Stimulated activated naive CD4-positive, alpha-beta T cell (primary cell): ENCODE results near the gene ENTPD6.
"Not testable (repeated sequence)": the region's sequence is repeated elsewhere in the genome, so short reads cannot be mapped to it uniquely, and the experiment has no call there.

ENCODE experiments used
- DNase-seq, 6 experiments: peaks; one replicate each; lab custom pipeline; 2025; lab: John Stamatoyannopoulos, UW

Gene ENTPD6

DNA sequence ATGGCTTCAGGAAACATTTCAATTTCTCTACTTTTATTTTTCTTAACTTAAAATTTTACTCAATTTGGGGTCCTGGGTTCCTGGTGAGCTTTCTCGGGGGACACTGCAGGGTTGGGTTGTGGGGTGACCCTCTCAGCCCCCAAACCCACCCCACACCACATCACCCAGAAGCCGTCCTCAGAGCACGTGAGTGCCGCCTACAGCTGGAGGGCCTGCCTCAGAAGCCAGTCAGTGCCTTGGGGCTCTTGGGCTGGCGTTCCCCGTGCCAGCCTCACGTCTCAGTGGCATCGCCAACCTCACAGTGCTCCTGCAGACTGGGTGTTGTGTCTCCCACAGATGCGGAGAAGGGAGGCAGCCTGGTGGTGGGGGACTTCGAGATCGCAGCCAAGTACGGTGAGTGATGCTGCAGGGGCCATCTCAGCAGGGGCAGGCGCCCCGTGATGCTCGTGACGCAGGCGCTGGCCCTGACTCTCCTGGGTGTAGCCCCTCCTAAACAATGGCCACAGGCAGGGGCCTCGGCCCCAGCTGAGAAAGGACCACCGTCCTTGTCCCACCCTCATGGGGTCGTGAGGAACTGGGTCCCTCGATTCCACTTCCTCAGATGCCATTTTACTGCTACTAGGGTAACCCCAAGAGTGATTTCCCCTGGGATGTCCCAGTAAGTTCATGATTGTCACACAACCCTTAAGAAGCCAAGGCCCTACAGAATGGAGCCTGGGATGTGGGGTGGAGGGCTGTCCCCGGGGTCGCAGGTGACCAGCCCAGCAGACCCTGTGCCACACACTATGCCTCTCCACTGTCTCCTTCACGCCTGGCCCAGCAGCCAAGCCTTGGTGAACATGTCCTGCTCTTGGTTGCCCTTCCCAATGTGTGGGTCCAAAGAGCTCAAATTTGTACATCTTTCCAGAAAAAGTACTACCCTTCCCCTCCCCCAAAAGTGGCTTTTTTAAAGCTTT lies 28.5 kb downstream of the ENTPD6 start:
- no peak for DNase-seq

DNA sequence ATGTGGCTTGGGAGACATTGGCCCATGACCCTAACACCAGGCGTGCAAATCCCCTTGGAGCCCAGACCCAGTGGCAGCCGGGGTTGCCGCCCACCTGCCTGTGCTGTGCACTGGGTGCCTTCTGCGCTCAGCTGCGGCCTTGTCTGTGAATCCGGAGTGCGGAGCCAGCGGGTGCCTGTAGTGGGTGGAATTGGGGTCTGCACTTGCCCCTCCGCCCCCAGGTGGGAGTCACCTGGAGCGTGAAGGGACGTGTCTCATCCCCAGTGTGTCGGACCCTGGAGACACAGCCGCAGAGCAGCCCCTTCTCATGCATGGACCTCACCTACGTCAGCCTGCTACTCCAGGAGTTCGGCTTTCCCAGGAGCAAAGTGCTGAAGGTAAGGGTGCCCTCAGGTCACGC lies 29.4 kb downstream of the ENTPD6 start:
- no peak for DNase-seq

DNA sequence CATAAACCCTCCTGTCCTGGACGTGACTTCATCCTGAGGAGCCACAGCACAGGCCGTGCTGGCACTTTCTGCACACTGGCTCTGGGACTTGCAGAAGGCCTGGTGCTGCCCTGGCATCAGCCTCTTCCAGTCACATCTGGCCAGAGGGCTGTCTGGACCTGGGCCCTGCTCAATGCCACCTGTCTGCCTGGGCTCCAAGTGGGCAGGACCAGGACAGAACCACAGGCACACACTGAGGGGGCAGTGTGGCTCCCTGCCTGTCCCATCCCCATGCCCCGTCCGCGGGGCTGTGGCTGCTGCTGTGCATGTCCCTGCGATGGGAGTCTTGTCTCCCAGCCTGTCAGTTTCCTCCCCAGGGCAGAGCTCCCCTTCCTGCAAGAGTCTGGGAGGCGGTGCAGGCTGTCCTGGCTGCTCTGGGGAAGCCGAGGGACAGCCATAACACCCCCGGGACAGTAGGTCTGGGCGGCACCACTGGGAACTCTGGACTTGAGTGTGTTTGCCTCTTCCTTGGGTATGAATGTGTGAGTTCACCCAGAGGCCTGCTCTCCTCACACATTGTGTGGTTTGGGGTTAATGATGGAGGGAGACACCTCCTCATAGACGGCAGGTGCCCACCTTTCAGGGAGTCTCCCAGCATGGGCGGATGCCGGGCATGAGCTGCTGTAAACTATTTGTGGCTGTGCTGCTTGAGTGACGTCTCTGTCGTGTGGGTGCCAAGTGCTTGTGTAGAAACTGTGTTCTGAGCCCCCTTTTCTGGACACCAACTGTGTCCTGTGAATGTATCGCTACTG lies 30.3 kb downstream of the ENTPD6 start:
- no peak for DNase-seq

DNA sequence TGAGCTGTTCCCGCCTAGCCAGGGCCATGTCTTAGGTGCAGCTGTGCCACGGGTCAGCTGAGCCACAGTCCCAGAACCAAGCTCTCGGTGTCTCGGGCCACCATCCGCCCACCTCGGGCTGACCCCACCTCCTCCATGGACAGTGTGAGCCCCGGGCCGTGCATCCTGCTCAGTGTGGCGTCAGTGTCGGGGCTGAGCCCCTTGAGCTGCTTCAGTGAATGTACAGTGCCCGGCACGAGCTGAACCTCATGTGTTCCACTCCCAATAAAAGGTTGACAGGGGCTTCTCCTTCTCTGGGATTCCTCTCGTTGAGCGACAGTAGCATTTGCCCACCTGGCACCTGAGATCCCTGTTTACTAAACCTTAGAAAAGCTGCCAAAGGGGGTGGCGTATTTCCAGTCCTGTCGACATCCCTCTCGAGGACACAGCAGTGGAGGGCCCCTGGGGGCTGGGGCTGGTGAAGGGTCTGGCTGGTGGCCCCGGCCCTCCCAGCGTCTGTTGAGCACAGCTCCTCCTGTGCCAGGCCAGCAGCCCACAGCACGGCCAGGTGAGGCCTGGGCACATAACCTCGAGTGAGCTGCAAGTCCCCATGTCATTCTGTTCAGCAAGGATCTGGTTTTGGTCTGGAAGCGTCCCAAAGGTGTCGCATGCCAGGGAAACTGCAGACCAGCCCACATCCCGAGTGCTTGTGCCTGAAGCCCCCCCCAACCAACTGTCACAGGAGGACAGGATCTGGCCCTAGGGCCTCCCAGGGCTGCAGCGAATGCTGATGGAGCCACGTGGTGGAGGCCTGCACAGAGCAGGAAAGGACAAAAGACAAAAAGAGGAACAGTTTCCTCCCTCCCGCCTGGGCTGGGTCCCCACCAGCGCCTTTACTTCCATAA lies 31.2 kb downstream of the ENTPD6 start:
- no peak for DNase-seq

DNA sequence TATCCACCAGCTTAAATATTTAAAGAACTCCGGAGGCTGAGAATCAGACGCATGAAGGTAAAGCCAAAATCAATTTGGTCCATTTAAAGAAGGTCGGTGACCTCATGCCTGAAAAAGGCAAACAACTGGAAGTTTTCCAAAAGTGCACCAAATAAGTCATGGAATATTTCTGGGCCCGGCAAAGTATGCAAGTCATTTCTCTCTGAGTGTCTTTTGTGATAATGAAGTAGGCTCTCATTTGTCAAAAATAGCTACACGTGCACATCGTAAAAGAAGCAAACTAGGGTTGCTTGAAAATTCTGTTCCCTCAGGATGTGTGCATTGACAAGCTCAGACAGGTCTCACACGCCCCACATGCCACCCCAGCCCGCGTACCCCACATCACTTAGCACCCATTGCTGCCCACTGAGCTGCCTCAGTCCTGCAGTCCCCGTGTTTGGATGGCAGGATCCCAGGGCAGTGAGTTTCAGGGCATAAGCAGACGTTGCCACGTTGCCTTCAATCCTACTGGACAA lies 31.9 kb downstream of the ENTPD6 start:
- DNase-seq, result no peak

DNA sequence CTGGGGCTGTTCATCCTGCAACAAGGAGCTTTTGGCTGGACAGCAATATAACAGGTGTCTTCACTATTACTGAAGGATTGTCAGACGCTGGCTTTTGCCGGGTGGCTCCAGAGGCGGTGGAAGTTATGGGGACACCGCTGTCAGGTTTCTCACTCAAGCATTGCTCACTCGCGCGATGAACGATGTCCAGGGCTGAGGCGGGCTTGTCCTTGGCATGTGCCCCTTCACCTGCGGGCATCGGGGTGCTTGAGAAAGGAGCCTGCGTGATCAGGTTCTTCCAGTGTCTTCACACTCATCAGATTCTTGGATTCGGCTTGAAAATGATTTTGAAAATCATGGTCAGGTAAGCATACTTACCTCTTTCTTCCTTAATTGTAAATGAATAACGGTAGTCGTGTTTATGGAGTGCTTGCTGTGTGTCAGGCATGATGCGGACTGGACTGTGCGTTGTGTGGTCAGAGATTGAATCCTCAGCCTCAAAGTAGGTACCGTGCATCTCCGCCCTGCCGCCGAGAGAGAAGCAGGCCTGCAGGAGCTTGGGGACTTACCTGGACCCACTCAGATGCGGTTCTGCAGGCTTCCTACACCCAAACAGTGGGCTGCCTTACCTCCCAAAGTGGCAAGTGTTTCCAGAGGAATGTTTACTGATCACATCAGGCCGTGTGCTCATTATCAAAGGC lies 34.1 kb downstream of the ENTPD6 start:
- DNase-seq, result no peak

DNA sequence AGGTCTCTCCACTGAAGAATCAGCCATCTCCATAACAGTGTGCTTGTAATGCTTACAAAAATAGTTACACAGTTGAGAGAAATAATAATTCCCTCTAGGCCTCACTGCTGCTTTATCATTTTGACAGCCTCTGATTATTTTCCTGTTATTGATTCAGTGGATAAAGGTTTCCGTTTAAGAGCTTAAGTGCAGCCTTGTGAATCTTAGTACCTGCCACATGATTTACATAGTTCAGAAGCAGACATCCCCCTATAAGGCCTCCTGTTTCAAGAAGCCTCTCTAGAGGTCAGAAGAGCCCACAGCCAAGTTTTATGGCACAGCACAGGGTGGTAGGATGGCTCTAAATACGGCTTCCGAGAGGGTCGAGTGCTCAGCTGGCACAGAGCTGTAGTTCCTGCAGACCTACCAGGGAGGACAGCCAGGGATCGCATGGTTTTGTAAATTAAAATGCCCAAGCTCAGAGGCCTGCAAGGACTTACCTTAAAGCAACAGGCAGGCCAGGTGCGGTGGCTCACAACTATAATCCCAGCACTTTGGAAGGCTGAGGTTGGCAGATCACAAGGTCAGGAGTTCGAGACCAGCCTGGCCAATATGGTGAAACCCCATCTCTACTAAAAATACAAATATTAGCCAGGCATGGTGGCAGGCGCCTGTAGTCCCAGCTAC lies 34.8 kb downstream of the ENTPD6 start:
- DNase-seq, result no peak

DNA sequence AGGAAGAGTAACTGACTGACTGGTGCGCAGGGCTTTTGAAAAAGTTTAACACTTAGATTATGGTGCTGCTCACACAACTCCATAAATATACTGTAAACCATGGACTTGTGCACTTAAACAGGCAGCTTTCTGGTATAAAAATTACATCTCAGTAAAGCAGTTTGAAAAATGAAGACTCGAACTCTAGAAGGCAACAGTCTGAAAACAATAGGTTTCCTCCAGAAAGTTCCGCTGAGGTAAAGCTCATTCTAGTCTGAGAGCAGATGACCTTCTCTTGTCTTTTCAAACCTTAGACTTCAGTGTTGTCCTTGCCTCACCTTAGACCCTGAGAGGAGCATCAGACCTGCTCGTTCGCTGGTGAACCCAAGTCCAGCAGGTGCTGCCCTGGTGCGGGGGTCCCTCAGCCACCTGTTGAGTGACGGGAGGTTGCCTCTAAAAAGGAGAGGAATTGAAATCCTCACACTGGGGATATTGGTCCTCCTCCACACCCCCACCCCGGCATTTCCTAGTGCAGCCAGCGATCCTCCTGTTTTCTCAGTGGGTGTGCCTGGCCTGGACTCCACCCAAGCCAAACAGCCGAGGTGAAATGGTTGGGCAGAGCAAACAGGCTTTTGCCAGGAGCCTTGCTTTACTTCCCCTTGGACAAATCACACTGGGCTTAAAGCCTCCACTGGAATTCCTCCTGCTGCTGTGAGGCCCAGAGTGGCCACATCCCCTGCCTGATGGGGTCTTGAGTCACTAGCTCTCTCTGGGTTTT lies 37.7 kb downstream of the ENTPD6 start:
- no peak for DNase-seq

DNA sequence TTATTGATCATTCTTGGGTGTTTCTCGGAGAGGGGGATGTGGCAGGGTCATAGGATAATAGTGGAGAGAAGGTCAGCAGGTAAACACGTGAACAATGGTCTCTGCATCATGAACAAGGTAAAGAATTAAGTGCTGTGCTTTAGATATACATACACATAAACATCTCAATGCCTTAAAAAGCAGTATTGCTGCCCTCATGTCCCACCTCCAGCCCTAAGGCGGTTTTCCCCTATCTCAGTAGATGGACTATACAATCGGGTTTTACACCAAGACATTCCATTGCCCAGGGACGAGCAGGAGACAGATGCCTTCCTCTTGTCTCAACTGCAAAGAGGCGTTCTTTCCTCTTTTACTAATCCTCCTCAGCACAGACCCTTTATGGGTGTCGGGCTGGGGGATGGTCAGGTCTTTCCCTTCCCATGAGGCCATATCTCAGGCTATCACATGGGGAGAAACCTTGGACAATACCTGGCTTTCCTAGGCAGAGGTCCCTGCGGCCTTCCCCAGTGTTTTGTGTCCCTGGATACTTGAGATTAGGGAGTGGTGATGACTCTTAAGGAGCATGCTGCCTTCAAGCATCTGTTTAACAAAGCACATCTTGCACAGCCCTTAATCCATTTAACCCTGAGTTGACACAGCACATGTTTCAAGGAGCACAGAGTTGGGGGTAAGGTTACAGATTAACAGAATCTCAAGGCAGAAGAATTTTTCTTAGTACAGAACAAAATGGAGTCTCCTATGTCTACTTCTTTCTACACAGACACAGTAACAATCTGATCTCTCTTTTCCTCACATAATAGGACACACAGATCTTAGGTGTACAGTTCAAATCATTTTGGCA lies 38.7 kb downstream of the ENTPD6 start:
- DNase-seq, result not testable (repeated sequence)

DNA sequence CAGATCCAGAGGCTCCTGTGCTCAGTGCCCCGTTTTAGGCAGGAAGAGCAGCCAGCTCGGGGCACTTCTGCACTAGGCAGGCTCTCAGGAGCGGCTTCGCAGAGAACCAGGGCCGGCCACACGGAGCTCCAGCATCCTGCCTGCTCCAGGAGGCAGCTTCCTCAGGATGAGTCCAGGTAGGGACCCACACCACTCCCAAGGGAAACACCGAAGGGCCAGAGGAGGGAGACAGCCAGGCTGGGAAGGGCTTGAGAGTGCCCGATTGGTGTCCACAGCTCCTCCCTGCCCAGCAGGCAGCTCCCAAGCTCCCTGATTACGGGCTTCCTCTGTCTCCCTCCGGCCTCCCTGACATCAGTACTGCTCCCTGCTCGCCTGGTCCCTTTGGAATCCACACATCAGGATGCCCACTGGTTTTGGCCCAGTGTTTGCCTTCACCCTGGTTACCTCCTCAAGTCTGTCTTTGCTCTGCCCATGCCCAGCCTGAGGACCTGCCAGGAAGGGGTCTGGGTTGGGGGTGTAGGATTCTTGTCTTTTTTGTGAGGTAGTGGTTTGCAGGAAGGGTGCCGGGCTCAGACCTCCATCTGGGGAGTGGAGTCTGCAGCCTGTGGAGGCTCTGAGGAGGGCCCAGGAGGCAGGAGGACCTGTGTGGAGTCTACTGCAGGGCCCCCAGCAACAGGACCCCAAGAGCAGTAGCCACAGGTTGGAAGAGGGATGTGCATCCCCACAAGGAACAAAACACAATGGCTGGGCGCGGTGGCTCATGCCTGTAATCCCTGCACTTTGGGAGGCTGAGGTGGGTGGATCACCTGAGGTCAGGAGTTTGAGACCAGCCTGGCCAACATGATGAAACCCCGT lies 41.2 kb downstream of the ENTPD6 start:
- DNase-seq, result no peak

DNA sequence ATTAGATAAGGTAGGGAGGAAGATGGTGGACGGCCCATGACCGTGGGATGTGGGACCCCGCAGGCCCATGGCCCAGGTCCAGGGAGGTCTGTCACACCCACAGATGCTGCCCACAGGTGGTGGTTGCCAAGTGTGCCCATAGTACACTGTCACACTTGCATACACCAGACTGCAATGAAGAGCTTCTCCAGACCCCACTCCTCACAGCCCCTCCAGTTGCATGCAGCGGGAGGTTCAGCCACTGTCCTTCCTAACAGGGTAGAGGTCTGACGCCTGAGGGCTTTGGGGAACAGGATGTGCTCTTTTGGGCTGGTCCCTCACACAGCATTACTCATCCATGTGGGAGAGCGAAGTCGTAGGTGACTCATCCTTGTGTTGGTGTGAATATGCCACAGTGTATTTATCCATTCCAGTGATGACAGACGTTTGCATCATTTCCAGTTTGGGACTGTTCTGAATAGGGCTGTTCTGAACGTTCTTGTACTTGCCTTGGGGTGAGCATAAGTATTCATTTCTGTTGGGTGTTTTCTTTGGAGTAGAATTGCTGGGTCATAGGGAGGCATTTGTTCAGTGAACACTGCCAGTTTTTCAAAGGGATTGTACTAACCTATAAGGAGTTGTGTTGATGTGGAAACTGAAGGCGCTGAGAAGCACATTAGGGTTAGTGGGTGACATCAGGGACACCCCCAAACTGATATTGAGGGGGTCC lies 42.3 kb downstream of the ENTPD6 start:
- DNase-seq, result no peak

DNA sequence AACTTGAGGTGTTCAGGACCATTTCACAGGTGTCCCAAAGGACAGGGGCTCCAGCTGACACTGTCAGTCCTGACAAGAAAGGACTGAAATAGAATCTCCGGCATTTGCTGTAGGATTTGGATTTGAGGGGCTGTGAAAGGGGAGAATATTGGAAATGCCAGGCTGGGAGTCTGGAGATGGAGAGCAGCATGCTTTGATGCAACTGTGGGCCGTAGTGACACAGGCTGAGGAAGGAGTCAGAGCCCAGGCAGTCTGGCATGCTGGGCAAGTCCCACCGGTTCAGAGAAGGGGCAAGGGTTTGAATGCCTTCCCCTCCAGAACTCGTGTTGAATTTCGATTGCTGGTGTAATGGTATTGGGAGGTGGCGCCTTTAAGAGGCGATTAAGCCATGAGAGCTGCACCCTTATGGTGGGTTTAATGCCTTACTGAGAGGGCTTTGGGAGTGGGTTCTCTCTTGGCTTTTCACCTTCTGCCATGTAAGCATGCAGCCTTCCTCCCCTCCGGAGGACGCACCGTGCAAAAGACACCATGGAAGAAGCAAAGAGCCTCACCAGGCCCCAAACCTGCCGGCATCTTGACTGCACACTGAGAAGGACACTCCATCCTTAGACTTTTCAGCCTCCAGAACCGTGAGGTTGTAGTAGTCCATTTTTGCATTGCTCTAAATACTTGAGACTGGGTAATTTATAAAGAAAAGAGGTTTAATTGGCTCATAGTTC lies 43.0 kb downstream of the ENTPD6 start:
- no peak for DNase-seq

DNA sequence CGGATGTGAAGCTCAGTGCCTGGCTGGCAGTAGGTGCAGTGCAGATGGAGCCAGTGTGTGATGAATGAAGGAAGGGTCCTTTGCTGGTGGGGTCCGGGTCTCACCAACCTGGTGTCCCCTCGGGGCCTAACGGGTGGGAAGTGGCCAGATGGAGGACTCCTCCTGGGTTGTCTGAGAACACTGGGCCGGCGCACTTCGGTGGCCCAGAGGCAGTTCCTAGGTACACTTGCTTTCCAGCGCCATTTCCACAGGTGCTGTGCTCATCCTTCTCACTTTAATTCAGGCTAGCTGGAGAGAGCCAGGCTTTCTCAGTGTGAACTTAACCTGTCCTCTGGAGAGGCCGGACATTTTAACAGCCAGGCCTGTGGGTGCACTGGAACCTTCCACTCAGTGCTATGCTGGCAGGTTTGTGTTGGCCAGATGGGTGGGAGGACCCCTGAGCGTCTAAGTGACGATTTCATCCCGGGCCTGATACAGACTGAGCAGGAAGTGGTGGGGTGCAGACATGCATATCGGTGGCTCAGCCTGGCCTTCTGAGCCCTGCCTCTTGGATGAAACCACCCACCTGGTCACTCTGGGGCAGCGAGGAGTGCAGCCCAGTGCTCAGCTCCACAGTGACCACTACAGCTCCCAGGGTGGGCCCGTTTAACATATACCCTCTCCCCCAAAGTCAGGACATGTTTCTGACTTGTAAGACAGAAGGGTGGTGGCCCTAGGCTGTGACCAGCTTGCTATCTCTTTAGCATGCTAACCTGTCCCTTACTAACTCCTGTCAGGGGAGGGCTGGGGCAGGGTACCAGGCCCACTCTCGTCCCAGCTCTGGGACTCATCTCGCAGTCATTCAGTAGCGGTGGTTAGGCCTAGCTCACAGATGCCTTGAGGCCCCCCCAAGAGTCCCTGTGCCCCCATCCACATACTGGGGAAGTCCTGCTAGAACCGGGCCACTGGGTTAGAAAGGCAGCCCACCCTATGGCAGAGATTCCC lies 44.2 kb downstream of the ENTPD6 start:
- no peak for DNase-seq

DNA sequence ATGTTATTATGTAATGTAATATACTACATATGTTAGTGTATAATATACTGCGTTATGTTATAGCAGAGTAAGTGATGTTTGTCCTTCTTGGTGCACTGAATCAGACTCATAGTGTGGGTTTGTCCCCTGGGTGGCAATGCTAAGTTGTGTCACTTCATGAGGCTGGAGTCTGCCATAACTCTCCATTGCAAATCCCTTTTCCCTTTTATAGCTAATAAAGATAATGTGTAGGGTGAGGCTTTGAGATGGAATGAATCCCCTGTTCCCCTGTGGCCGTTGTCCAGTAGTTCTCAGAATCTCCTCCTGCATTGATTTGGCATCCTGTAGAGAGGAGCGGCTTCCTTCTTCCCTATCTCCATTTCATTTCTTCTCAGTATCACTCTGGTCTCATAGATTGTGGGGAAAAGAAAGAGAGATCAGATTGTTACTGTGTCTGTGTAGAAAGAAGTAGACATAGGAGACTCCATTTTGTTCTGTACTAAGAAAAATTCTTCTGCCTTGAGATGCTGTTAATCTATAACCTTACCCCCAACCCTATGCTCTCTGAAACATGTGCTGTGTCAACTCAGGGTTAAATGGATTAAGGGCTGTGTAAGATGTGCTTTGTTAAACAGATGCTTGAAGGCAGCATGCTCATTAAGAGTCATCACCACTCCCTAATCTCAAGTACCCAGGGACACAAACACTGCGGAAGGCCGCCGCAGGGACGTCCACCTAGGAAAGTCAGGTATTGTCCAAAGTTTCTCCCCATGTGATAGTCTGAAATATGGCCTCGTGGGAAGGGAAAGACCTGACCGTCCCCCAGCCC lies 45.5 kb downstream of the ENTPD6 start:
- not testable (repeated sequence) for DNase-seq

DNA sequence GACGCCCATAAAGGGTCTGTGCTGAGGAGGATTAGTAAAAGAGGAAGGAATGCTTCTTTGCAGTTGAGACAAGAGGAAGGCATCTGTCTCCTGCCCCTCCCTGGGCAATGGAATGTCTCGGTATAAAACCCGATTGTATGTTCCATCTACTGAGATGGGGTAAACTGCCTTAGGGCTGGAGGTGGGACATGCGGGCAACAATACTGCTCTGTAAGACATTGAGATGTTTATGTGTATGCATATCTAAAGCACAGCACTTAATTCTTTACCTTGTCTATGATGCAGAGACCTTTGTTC lies 46.1 kb downstream of the ENTPD6 start:
- not testable (repeated sequence) for DNase-seq
